Measurements from ENCODE around the gene JCHAIN.

DNA sequence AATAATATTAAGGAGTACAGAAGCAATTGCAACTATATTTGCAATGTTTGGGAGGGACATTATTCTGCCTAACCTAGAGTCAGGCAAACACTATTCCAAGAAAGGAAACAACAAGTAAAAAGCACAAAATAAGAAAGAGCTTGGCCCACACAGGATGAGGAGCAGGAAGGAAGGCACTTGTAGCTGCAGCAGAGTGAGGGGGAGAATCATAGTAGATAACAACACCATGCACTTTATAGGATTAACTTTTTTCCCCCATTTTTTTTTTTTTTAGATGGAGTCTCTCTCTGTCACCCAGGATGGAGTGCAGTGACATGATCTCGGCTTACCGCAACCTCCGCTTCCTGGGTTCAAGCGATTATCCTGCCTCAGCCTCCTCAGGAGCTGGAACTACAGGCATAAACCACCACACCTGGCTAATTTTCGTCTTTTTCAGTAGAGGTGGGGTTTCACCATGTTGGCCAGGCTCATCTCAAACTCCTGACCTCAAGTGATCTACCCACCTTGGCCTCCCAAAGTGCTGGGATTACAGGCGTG, 10.3 kb upstream of the JCHAIN start:
- TF ChIP-seq EZH2phosphoT487 (IDR thresholded peaks at IDR 0.05; ENCODE audit: insufficient read depth, low read depth) (no peak), EZH2 (IDR thresholded peaks at IDR 0.05; ENCODE audit: insufficient read depth, poor library complexity, severe bottlenecking) (no peak)
